Natural killer cell (primary cell): ENCODE measurements around the gene SHC4. TPM values are rescaled to one million over a fixed set of nuclear protein-coding genes. Genes with fewer than 3 reads are reported as not detected.

ENCODE experiments used
- ATAC-seq, 3 donors: fragments of 150-1000 bp in 2 of 3; fragments of 200-7000 bp in 1 of 3; cut with Tn5 transposase; 1 replicate in 1 of 3; 2 replicates in 2 of 3; pipeline ENCODE4 v1.10.0; 2021; ENCODE audit warnings: mild to moderate bottlenecking in 2 of 3, moderate library complexity in 2 of 3
- DNase-seq, 2 donors: peaks; one replicate each; pipeline versions ENCODE4 v3.0.0 to v3.0.0-alpha.2; 2013 to 2021; ENCODE audit warnings: mixed read lengths in 1 of 2
- H3K27ac ChIP-seq: one replicate; pipeline ENCODE4 v1.5.1; 2013; ENCODE audit warnings: mild to moderate bottlenecking, low read length
- H3K27me3 ChIP-seq: one replicate; pipeline ENCODE4 v1.6.1; 2013; ENCODE audit warnings: low read length; ENCODE audit not compliant: control insufficient read depth, insufficient read depth
- H3K36me3 ChIP-seq: one replicate; pipeline ENCODE4 v1.6.1; 2013; ENCODE audit warnings: low read length; ENCODE audit not compliant: control insufficient read depth, insufficient read depth
- H3K4me1 ChIP-seq: one replicate; pipeline ENCODE4 v1.6.1; 2013; ENCODE audit warnings: low read length; ENCODE audit not compliant: control insufficient read depth, insufficient read depth
- H3K4me3 ChIP-seq: one replicate; pipeline ENCODE4 v1.5.1; 2013; ENCODE audit warnings: low read length
- H3K9me3 ChIP-seq: one replicate; pipeline ENCODE4 v1.6.1; 2013; ENCODE audit warnings: low read length; ENCODE audit not compliant: control insufficient read depth, insufficient read depth
- H3K27ac Mint-ChIP-seq, 2 donors: one replicate each; pipeline ENCODE4 v1.8.0; 2022; ENCODE audit warnings: mild to moderate bottlenecking in 2 of 2, mixed read lengths in 2 of 2, moderate library complexity in 1 of 2
- H3K27me3 Mint-ChIP-seq, 2 donors: one replicate each; pipeline ENCODE4 v1.8.0; 2022; ENCODE audit warnings: low read depth in 2 of 2, mixed read lengths in 2 of 2
- H3K36me3 Mint-ChIP-seq: one replicate; pipeline ENCODE4 v1.8.0; 2022; ENCODE audit warnings: mixed read lengths
- H3K4me1 Mint-ChIP-seq, 2 donors: one replicate each; pipeline ENCODE4 v1.8.0; 2022; ENCODE audit warnings: mixed read lengths in 2 of 2
- H3K4me3 Mint-ChIP-seq: one replicate; pipeline ENCODE4 v1.8.0; 2022; ENCODE audit warnings: mild to moderate bottlenecking, moderate library complexity, mixed read lengths
- H3K9me3 Mint-ChIP-seq, 2 donors: one replicate each; pipeline ENCODE4 v1.8.0; 2022; ENCODE audit warnings: mixed read lengths in 2 of 2
- WGBS: methylation state at CpG from one replicate; pipeline ENCODE4 v1.1.7; 2013; ENCODE audit warnings: missing lambda C conversion rate; ENCODE audit not compliant: insufficient coverage; 5-methylcytosine and 5-hydroxymethylcytosine counted together
- intact Hi-C: fragments of 100-400 bp; cut with micrococcal nuclease; formaldehyde crosslinking; loops from one replicate; pipeline ENCODE4 v1.14.2; 2022
- total RNA-seq, 4 donors: library from RNA; stranded (reverse); fragments of 120-200 nt in 1 of 4; gene quantifications; one replicate each; pipeline versions ENCODE4 v1.2.3 to v1.2.4, GENCODE V29; 2013 to 2022
- TF ChIP-seq, protein P1 (sequence below): fragments of 200-600 bp; IDR thresholded peaks from one replicate; pipeline ENCODE4 v1.8.0; 2022; ENCODE audit warnings: antibody characterized with exemption

SHC4 gene
- total RNA-seq, 3 donors from 2014 or later (not counting 1 experiment from before 2014, with no cell fraction given) = 0.19 to 0.43 (median 0.20) TPM

DNA sequence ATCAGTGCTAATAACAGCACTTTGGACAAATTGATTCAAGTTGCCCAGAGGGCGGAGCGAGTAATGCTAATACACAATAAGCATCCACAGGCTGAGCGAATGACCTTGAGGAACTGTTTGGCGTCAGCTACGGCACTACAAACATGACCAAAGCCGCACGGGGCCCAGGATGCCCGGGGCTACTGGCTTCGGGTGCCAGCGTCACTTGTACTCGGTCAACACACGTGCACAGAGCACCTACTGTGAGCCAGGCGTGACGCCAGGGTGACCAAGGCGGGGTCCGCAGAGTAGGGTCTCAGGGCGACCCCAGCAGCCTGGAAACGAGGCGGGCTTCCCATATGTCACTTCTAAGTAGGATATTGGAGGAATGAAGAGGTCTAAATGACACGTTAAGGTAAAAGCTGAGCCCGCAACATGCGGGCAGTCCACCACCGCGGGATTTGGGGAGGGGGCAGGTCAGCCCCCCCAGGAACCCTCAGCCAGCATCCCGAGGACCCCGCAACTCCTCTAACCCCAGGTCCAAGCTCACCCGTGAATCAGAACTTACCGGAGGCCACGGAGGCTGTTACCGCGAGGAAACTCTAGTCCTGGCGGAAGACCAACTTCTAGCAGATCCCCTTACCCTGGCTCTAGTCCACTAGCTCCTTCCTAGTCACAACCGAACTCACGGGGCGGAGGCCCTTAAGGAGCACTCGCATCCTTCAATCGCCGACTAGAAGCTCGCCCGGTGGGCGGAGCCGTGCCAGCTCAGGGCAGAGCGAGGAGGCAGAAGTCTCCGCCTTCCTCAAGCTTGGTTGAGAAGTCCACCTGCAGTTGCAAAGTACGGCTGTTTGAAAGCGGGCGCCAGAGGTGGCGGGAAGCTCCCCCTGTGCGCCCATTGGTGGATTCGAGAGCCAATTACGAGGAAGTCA, 153.1 kb downstream of the SHC4 start, which contains the start of gene CEP152:
Gene CEP152, minus strand, starts transcription at position 656 of the 911 bp plus-strand sequence. CDS start 5,420 bp downstream, outside the sequence.
- H3K4me1 ChIP-seq = peaks cover 15% of the 10 kb centered on the region

DNA sequence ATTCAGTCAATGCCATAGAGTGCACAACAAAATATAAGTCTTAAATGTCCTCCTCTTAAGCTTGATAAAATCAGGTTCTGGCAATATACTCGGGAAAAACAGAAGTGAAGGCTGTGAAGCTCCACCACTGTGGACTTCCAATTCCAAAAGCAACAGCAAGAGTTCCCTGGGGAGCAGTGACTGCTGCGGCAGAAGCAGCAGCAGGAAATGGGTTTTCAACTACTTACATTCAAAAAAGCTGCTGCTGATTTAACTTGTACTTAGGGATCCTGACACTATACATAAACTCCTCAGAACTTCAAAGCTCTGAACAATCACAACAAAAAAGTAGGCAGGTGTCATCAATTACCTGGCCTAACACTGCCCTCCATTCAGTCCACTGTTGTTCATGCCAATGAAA, 157.6 kb downstream of the SHC4 start:
- peaks cover 12 to 17% of the 10 kb centered on the region in 2 donors for H3K4me1 Mint-ChIP-seq
- H3K4me3 Mint-ChIP-seq = no peak overlapping the region

More for the DNA sequence above, 153.1 kb downstream of the SHC4 start, which contains the start of gene CEP152:
- intact Hi-C loops = loop anchor here (1.0 to 2.0 kb wide), 2 partner anchors 68 to 236 kb away; partner anchors contain the start of genes EID1 and SECISBP2L
- Histone ChIP-seq H3K27me3 (no peaks in the 10 kb centered on the region), H3K36me3 (no peaks in the 10 kb centered on the region), H3K9me3 (no peaks in the 10 kb centered on the region), H3K27ac (peak within 1 kb of the TSS; percentile 66), H3K4me3 (peak within 1 kb of the TSS; percentile 78)
- TF ChIP-seq, protein P1, sequence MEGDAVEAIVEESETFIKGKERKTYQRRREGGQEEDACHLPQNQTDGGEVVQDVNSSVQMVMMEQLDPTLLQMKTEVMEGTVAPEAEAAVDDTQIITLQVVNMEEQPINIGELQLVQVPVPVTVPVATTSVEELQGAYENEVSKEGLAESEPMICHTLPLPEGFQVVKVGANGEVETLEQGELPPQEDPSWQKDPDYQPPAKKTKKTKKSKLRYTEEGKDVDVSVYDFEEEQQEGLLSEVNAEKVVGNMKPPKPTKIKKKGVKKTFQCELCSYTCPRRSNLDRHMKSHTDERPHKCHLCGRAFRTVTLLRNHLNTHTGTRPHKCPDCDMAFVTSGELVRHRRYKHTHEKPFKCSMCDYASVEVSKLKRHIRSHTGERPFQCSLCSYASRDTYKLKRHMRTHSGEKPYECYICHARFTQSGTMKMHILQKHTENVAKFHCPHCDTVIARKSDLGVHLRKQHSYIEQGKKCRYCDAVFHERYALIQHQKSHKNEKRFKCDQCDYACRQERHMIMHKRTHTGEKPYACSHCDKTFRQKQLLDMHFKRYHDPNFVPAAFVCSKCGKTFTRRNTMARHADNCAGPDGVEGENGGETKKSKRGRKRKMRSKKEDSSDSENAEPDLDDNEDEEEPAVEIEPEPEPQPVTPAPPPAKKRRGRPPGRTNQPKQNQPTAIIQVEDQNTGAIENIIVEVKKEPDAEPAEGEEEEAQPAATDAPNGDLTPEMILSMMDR = no peak
- Mint-ChIP-seq H3K27ac (peak within 1 kb of the TSS; percentile 82 to 83), H3K36me3 (no peaks in the 10 kb centered on the region), H3K4me3 (peak within 1 kb of the TSS; percentile 98), H3K9me3 (no peaks in the 10 kb centered on the region), H3K4me1 (peaks cover 23 to 28% of the 10 kb centered on the region in 2 donors), H3K27me3 (peaks cover 10 to 25% of the 10 kb centered on the region in 2 donors)
- peak; percentile 95 to 99 for DNase-seq
- under 1% methylated on average over 50 of the region's 51 CpGs for WGBS
- peak; percentile 95 to 98 (median 96) for ATAC-seq

DNA sequence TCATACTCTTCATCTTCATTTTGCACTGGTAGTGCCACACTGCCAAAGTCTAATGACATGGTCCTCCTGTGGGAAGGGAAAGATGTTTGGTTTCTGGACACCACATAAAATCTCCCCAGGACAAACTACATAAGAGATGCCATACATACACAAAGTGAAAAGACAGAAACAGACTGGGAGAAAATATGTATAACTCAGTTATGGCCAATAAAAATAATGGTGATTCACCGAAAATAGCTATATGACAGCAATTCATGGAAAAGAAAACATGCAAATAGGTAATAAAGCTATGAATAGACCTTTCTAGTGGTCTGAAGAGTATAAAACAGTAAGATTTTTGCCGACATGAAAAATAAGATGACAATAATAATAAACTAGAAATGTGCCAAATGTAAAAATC, 158.1 kb downstream of the SHC4 start:
- no peaks in the 10 kb centered on the region for H3K9me3 ChIP-seq
- WGBS = no CpG with 5 or more reads among the region's 2 CpGs

More for the DNA sequence above, 157.6 kb downstream of the SHC4 start:
- DNase-seq = no peak
- H3K9me3 ChIP-seq = no peaks in the 10 kb centered on the region
- intact Hi-C loops = no loop called here
- no peak overlapping the region for H3K4me3 ChIP-seq
- Mint-ChIP-seq H3K27me3 (no peaks in the 10 kb centered on the region), H3K9me3 (no peaks in the 10 kb centered on the region), H3K27ac (no peak overlapping the region), H3K36me3 (no peaks in the 10 kb centered on the region)
- H3K36me3 ChIP-seq = no peaks in the 10 kb centered on the region
- no peaks in the 10 kb centered on the region for H3K27me3 ChIP-seq
- WGBS = 54% methylated on average over 2 of the region's 2 CpGs
- ATAC-seq = no peak
- no peak overlapping the region for H3K27ac ChIP-seq
- H3K4me1 ChIP-seq = peaks cover 11% of the 10 kb centered on the region
- TF ChIP-seq, protein P1 = no peak

More for the DNA sequence above, 158.1 kb downstream of the SHC4 start:
- no peak for DNase-seq
- Histone ChIP-seq H3K36me3 (no peaks in the 10 kb centered on the region), H3K4me1 (peaks cover 10% of the 10 kb centered on the region), H3K4me3 (no peak overlapping the region), H3K27ac (no peak overlapping the region), H3K27me3 (no peaks in the 10 kb centered on the region)
- Mint-ChIP-seq H3K9me3 (no peaks in the 10 kb centered on the region), H3K36me3 (no peaks in the 10 kb centered on the region), H3K27ac (no peak overlapping the region), H3K27me3 (no peaks in the 10 kb centered on the region), H3K4me1 (peaks cover 10 to 13% of the 10 kb centered on the region in 2 donors), H3K4me3 (no peak overlapping the region)
- intact Hi-C loops = no loop called here
- no peak for ATAC-seq
- TF ChIP-seq, protein P1 = no peak
